DND-41 (cell line): Measurements from ENCODE around the gene PDE4B.

Source experiments
- CTCF ChIP-seq: IDR thresholded peaks from 2 replicates; pipeline ENCODE4 v1.5.1; 2012; ENCODE audit warnings: borderline replicate concordance, low read length, moderate library complexity, mild to moderate bottlenecking; ENCODE audit not compliant: poor library complexity, severe bottlenecking; ENCODE audit errors: extremely low read depth
- EZH2 ChIP-seq: IDR thresholded peaks from 3 replicates; pipeline ENCODE4 v1.6.1; 2012; ENCODE audit warnings: borderline replicate concordance, low read depth, mild to moderate bottlenecking, moderate library complexity, low read length, inconsistent platforms; ENCODE audit not compliant: severe bottlenecking

GRCh38 chr1:65921446-65921845, 128.8 kb downstream of the PDE4B start:
- TF ChIP-seq CTCF (no peak), EZH2 (no peak)
